T-helper 22 cell (primary cell): ENCODE results near the gene TBC1D23.
"Not testable (repeated sequence)": the region's sequence is repeated elsewhere in the genome, so short reads cannot be mapped to it uniquely, and the experiment has no call there.

Experiments
- DNase-seq: peaks from one replicate; pipeline ENCODE4 v3.0.0-alpha.2; 2020; ENCODE audit warnings: low read depth

TBC1D23 gene

GRCh38 chr3:100299016-100299415 is 38.2 kb downstream of the TBC1D23 start:
- no peak for DNase-seq

- no peak for DNase-seq
Observed at GRCh38 chr3:100306695-100307094, 45.9 kb downstream of the TBC1D23 start.

- no peak for DNase-seq
Observed at GRCh38 chr3:100310355-100310965, 49.7 kb downstream of the TBC1D23 start.

- no peak for DNase-seq
Observed at GRCh38 chr3:100311011-100311410, 50.2 kb downstream of the TBC1D23 start.

- DNase-seq: no peak
Observed at GRCh38 chr3:100316641-100317069, 55.9 kb downstream of the TBC1D23 start.

- no peak for DNase-seq
Observed at GRCh38 chr3:100317912-100318311, 57.1 kb downstream of the TBC1D23 start.

- DNase-seq: no peak
Observed at GRCh38 chr3:100319951-100320350, 59.2 kb downstream of the TBC1D23 start.

GRCh38 chr3:100324044-100324443 is 63.3 kb downstream of the TBC1D23 start:
- DNase-seq: no peak

GRCh38 chr3:100325827-100326226 is 65.0 kb downstream of the TBC1D23 start:
- no peak for DNase-seq

- not testable (repeated sequence) for DNase-seq
Observed at GRCh38 chr3:100327377-100327776, 66.6 kb downstream of the TBC1D23 start.

- no peak for DNase-seq
Observed at GRCh38 chr3:100329800-100330489, 69.2 kb downstream of the TBC1D23 start.

- no peak for DNase-seq
Observed at GRCh38 chr3:100330651-100331050, 69.9 kb downstream of the TBC1D23 start.

- no peak for DNase-seq
Observed at GRCh38 chr3:100331660-100332059, 70.9 kb downstream of the TBC1D23 start.

- DNase-seq: no peak
Observed at GRCh38 chr3:100333051-100333450, 72.3 kb downstream of the TBC1D23 start.

GRCh38 chr3:100333970-100334487 is 73.2 kb downstream of the TBC1D23 start:
- DNase-seq: no peak

- peak; percentile 68 for DNase-seq
Observed at GRCh38 chr3:100334488-100335351, 73.9 kb downstream of the TBC1D23 start, which contains the start of gene NIT2. Gene NIT2 (plus strand): TSS chr3:100334757. CDS start chr3:100334792, 35 bp downstream.

- DNase-seq: no peak
Observed at GRCh38 chr3:100335434-100335833, 74.6 kb downstream of the TBC1D23 start.

- DNase-seq: not testable (repeated sequence)
Observed at GRCh38 chr3:100336229-100336628, 75.4 kb downstream of the TBC1D23 start.

GRCh38 chr3:100338911-100339310 is 78.1 kb downstream of the TBC1D23 start:
- no peak for DNase-seq

- no peak for DNase-seq
Observed at GRCh38 chr3:100339786-100340185, 79.0 kb downstream of the TBC1D23 start.

GRCh38 chr3:100340527-100340926 is 79.7 kb downstream of the TBC1D23 start:
- DNase-seq: no peak

- no peak for DNase-seq
Observed at GRCh38 chr3:100348727-100349126, 87.9 kb downstream of the TBC1D23 start.
